Superior temporal gyrus (tissue), 1 donor: ENCODE data around the gene SVBP.

Experiments
- DNase-seq: peaks from one replicate; pipeline ENCODE4 v3.0.0-alpha.2; 2016; ENCODE audit errors: extremely low spot score

SVBP gene

DNA sequence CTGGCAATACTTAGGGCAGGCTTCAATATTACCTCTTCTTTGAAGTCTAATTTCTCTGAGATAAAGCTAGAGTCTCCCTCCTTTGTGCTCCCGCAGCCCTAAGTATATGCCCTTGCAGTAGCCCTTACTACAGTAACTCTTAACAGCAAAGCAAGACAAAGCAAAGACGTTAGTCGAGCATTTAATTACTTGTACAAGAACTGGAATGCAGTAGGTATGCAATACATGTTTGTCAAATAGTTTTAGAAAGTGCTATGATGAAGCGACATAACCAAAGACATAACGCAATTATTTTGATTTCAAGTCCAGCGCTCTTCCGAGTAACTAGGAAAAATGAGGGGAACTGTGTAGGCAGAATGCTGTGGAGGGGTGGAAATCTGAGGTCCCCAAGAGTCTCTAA lies 51.9 kb downstream of the SVBP start:
- DNase-seq = no peak

DNA sequence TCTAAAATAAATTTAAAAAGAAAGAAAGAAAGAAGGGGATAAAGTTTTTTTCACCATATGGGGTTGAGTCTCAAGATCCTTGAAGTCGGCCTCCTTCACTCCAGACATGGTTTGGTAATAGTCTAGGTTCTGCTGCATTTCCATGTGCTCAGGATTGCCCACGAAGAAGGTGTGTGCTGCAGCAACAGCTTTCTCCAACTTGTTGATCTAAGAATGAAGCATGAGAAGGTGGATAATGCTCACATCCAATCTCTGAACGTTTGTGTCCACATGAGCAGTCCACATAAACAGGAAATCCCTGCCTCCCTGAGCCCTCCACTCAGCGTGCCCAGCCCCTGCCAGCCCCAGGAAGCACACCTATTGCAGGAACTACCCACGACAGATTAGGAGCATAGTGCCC lies 54.9 kb downstream of the SVBP start:
- no peak for DNase-seq

DNA sequence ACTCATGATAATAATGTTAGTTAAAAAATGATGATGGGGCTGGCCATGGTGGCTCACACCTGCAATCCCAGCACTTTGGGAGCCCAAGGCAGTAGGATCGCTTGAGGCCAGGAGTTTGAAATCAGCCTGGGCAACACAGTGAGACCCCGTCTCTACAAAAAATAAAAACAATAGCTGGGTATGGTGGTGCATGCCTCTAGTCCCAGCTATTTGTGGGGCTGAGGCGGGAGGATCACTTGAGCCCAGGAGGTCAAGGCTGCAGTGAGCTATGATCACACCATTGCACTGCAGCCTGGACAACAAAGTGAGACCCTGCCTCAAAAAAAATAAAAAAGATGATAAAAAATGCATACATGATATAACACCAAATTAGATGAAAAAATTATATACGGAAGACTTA lies 55.6 kb downstream of the SVBP start:
- DNase-seq = no peak

DNA sequence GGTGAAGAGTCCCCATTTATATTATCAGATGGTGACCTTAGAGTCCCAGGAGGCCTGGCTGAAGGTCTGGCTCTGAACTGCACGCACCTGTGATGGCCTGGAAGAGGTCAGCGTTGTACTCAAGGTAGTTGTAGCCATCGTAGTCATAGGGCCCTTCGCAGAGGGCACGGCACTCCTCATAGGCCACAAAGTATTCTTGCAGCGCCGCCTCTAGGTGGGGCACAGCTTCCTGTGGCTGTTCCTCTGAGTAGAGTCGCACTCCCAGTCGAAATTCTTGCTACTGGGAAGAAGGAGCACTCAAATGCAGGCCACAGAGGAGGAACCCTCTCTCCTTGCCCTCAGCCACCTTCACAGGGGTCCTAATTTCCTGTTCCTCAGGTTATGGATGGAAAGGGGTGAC lies 58.1 kb downstream of the SVBP start:
- no peak for DNase-seq

DNA sequence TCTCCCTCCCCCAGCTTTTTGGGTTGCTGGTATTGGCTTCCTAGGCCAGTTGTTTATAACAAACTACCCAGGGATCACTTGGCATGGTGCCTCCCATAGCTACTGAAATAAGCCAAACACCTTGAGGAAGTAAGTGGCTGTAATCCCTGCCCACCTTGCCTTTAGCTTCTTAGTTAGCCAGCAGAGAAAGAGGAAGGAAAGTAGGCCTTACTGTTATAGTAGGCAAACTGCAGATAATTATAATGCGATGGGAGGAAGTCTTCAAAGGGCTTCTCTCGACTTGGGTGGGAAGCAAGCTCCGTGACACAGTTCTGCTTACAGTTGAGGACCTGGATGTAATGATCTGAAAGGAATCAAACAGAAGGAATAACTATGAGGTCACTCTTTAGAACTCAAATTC lies 58.6 kb downstream of the SVBP start:
- DNase-seq = no peak

DNA sequence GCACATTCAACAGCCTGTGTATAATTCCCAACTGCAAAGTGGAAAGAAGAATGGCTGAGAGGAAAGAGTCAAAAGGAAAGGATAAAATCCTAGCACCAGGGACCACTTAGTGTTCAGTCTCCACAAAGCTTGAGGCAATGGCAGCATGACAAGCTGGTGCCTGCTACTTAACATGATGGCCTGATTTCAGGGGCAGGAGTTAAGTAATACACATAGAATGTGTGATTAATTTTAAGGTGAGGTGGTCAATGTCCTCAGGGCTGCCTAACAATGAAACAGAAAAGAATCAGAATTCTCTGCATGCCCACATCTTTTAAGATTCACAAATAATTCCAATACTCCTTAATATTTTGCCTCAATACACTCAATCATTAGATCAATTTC lies 59.3 kb downstream of the SVBP start:
- DNase-seq = no peak
